H9 (cell line): ENCODE results near the gene PMEL. TPM values are rescaled to one million over a fixed set of nuclear protein-coding genes. Genes with fewer than 3 reads are reported as not detected.

Experiments
- DNase-seq: peaks from one replicate; pipeline ENCODE4 v3.0.0-alpha.2; 2017
- H2AFZ ChIP-seq: one replicate; pipeline ENCODE4 v1.6.1; 2013; ENCODE audit warnings: mild to moderate bottlenecking, low read length, control low read depth, moderate library complexity
- H2AK5ac ChIP-seq: 2 replicates; pipeline ENCODE4 v1.6.1; 2013; ENCODE audit warnings: low read length, control low read depth, mixed read lengths; ENCODE audit not compliant: insufficient read length
- H2BK120ac ChIP-seq: one replicate; pipeline ENCODE4 v1.6.1; 2013; ENCODE audit warnings: low read depth, mild to moderate bottlenecking, low read length, control low read depth, inconsistent platforms; ENCODE audit not compliant: poor library complexity, severe bottlenecking
- H2BK12ac ChIP-seq: 2 replicates; pipeline ENCODE4 v1.6.1; 2013; ENCODE audit warnings: low read length, control low read depth, mixed read lengths, low read depth; ENCODE audit not compliant: insufficient read length
- H2BK15ac ChIP-seq: 2 replicates; pipeline ENCODE4 v1.6.1; 2013; ENCODE audit warnings: low read depth, low read length, control low read depth
- H2BK20ac ChIP-seq: one replicate; pipeline ENCODE4 v1.6.1; 2013; ENCODE audit warnings: low read depth, mild to moderate bottlenecking, low read length, control low read depth, inconsistent platforms; ENCODE audit not compliant: poor library complexity, severe bottlenecking
- H2BK5ac ChIP-seq: 2 replicates; pipeline ENCODE4 v1.6.1; 2013; ENCODE audit warnings: low read length, control low read depth, mixed read lengths; ENCODE audit not compliant: insufficient read length
- H3K14ac ChIP-seq: 2 replicates; pipeline ENCODE4 v1.6.1; 2013; ENCODE audit warnings: low read length, control low read depth; ENCODE audit not compliant: insufficient read depth
- H3K18ac ChIP-seq: 2 replicates; pipeline ENCODE4 v1.6.1; 2013; ENCODE audit warnings: low read depth, mild to moderate bottlenecking, mixed read lengths, low read length, control low read depth; ENCODE audit not compliant: insufficient read length
- H3K23ac ChIP-seq: 2 replicates; pipeline ENCODE4 v1.6.1; 2013; ENCODE audit warnings: low read length, control low read depth, mixed read lengths, low read depth; ENCODE audit not compliant: insufficient read length
- H3K23me2 ChIP-seq: 2 replicates; pipeline ENCODE4 v1.6.1; 2013; ENCODE audit warnings: low read depth, mild to moderate bottlenecking, mixed read lengths, low read length, control low read depth; ENCODE audit not compliant: insufficient read length, poor library complexity, severe bottlenecking
- H3K27ac ChIP-seq: 2 replicates; pipeline ENCODE4 v1.5.1; 2013; ENCODE audit warnings: low read length, control low read depth, mixed read lengths, low read depth; ENCODE audit not compliant: insufficient read length
- H3K27me3 ChIP-seq: 2 replicates; pipeline ENCODE4 v1.6.1; 2013; ENCODE audit warnings: low read length, control low read depth, inconsistent platforms; ENCODE audit not compliant: insufficient read depth
- H3K4ac ChIP-seq: 2 replicates; pipeline ENCODE4 v1.6.1; 2013; ENCODE audit warnings: low read depth, mild to moderate bottlenecking, control low read depth, inconsistent platforms, low read length, moderate library complexity
- H3K4me1 ChIP-seq: 2 replicates; pipeline ENCODE4 v1.6.1; 2013; ENCODE audit warnings: low read length, control low read depth, inconsistent platforms; ENCODE audit not compliant: insufficient read depth
- H3K4me2 ChIP-seq: 2 replicates; pipeline ENCODE4 v1.6.1; 2013; ENCODE audit warnings: low read length, control low read depth, mixed read lengths; ENCODE audit not compliant: insufficient read length, insufficient read depth
- H3K56ac ChIP-seq: 2 replicates; pipeline ENCODE4 v1.6.1; 2013; ENCODE audit warnings: low read depth, mild to moderate bottlenecking, mixed read lengths, low read length, control low read depth; ENCODE audit not compliant: insufficient read length
- H3K79me1 ChIP-seq: 2 replicates; pipeline ENCODE4 v1.6.1; 2013; ENCODE audit warnings: low read depth, mild to moderate bottlenecking, moderate library complexity, low read length, control low read depth, inconsistent platforms; ENCODE audit not compliant: insufficient read depth, poor library complexity, severe bottlenecking
- H3K79me2 ChIP-seq: 2 replicates; pipeline ENCODE4 v1.6.1; 2013; ENCODE audit warnings: low read length, control low read depth, inconsistent platforms; ENCODE audit not compliant: insufficient read depth
- H3K9ac ChIP-seq: 2 replicates; pipeline ENCODE4 v1.6.1; 2013; ENCODE audit warnings: low read length, control low read depth, mixed read lengths; ENCODE audit not compliant: insufficient read length; ENCODE audit errors: extremely low read depth
- H3K9me3 ChIP-seq: one replicate; pipeline ENCODE4 v1.6.1; 2013; ENCODE audit warnings: low read depth, low read length, inconsistent platforms; ENCODE audit not compliant: control insufficient read depth
- H3T11ph ChIP-seq: one replicate; pipeline ENCODE4 v1.6.1; 2013; ENCODE audit warnings: mild to moderate bottlenecking, low read length, control low read depth, inconsistent platforms
- H4K20me1 ChIP-seq: one replicate; pipeline ENCODE4 v1.6.1; 2013; ENCODE audit not compliant: control insufficient read depth, insufficient read length, insufficient read depth
- H4K5ac ChIP-seq: 2 replicates; pipeline ENCODE4 v1.6.1; 2013; ENCODE audit warnings: low read depth, mild to moderate bottlenecking, mixed read lengths, low read length, control low read depth; ENCODE audit not compliant: insufficient read length
- H4K8ac ChIP-seq: replicated peaks from 2 replicates; pipeline ENCODE4 v1.6.1; 2013; ENCODE audit warnings: low read length, control low read depth, mixed read lengths, low read depth; ENCODE audit not compliant: insufficient read length
- H4K91ac ChIP-seq: 2 replicates; pipeline ENCODE4 v1.6.1; 2013; ENCODE audit warnings: low read depth, mild to moderate bottlenecking, moderate library complexity, mixed read lengths, low read length, control low read depth; ENCODE audit not compliant: insufficient read length
- H3K27ac Mint-ChIP-seq, 3 experiments: 2 replicates in 2 of 3; 3 replicates in 1 of 3; pipeline ENCODE4 v1.8.0; 2020 to 2021; ENCODE audit warnings: mixed read lengths in 3 of 3, mild to moderate bottlenecking in 1 of 3, moderate library complexity in 1 of 3
- H3K27me3 Mint-ChIP-seq: 2 replicates; pipeline ENCODE4 v1.8.0; 2021; ENCODE audit warnings: low read depth, mild to moderate bottlenecking, moderate library complexity, mixed read lengths
- H3K36me3 Mint-ChIP-seq, 3 experiments: 2 replicates in 2 of 3; 3 replicates in 1 of 3; pipeline ENCODE4 v1.8.0; 2020 to 2021; ENCODE audit warnings: low read depth in 3 of 3, mixed read lengths in 3 of 3; ENCODE audit not compliant: insufficient read depth in 1 of 3
- H3K4me1 Mint-ChIP-seq, 2 experiments: 2 replicates each; pipeline ENCODE4 v1.8.0; 2020; ENCODE audit warnings: mixed read lengths in 2 of 2
- H3K4me3 Mint-ChIP-seq, 2 experiments: 2 replicates in 1 of 2; 3 replicates in 1 of 2; pipeline ENCODE4 v1.8.0; 2020 to 2021; ENCODE audit warnings: mild to moderate bottlenecking in 2 of 2, mixed read lengths in 2 of 2, moderate library complexity in 1 of 2
- H3K9me3 Mint-ChIP-seq, 2 experiments: 2 replicates in 1 of 2; 3 replicates in 1 of 2; pipeline ENCODE4 v1.8.0; 2020; ENCODE audit warnings: mild to moderate bottlenecking in 2 of 2, mixed read lengths in 2 of 2, moderate library complexity in 1 of 2
- CTCF ChIP-seq: fragments of 200-600 bp; sonication (generic); conservative IDR thresholded peaks from 3 replicates; pipeline ENCODE4 v1.8.0; 2021; ENCODE audit warnings: antibody characterized with exemption, mild to moderate bottlenecking
- WGBS: extraction: QIAGEN DNeasy Blood & Tissue Kit; methylation state at CpG from one replicate; pipeline ENCODE4 v1.1.7; 2013; ENCODE audit warnings: missing lambda C conversion rate, low lambda C conversion rate, mixed read lengths; ENCODE audit not compliant: insufficient read length; ENCODE audit errors: extremely low coverage; 5-methylcytosine and 5-hydroxymethylcytosine counted together
- total RNA-seq: library from RNA; stranded (reverse); gene quantifications from 2 replicates; pipeline ENCODE4 v1.2.1, GENCODE V29; 2021

PMEL gene
- total RNA-seq, 1 experiment from 2014 or later = 72.6 TPM

- no peak overlapping the region for H3K14ac ChIP-seq
- H3K4ac ChIP-seq = no peak overlapping the region
- no peaks in the 10 kb centered on the region; the same call in 1 of the 2 replicates for H3K27me3 Mint-ChIP-seq
- TF ChIP-seq CTCF = no peak
- no peak overlapping the region for H3K27ac ChIP-seq
- H3K9ac ChIP-seq = no peak overlapping the region
- peak overlapping the region in 1 of 3 experiments; percentile 10; a peak in 2 of 7 replicates for H3K27ac Mint-ChIP-seq
- no peaks in the 10 kb centered on the region for H3K27me3 ChIP-seq
- no peak overlapping the region for H3T11ph ChIP-seq
- H3K9me3 Mint-ChIP-seq = no peaks in the 10 kb centered on the region
- no peak overlapping the region for H2BK120ac ChIP-seq
- H3K79me2 ChIP-seq = no peaks in the 10 kb centered on the region
- no peaks in the 10 kb centered on the region for H3K4me1 ChIP-seq
- peaks cover 0 to 9% (median 0%) of the 10 kb centered on the region in 3 experiments; a peak in 4 of 7 replicates for H3K36me3 Mint-ChIP-seq
- H4K8ac ChIP-seq = no peak overlapping the region
- no peak overlapping the region for H2BK20ac ChIP-seq
- H3K23ac ChIP-seq = no peak overlapping the region
- H2AK5ac ChIP-seq = no peak overlapping the region
- H3K18ac ChIP-seq = no peak overlapping the region
- H2BK5ac ChIP-seq = no peak overlapping the region
- H3K4me2 ChIP-seq = no peak overlapping the region
- H4K20me1 ChIP-seq = no peaks in the 10 kb centered on the region
- H3K9me3 ChIP-seq = no peaks in the 10 kb centered on the region
- H2BK12ac ChIP-seq = no peak overlapping the region
- no peak overlapping the region for H2AFZ ChIP-seq
- no peaks in the 10 kb centered on the region for H3K23me2 ChIP-seq
- H3K4me1 Mint-ChIP-seq = no peaks in the 10 kb centered on the region
- no peaks in the 10 kb centered on the region for H3K79me1 ChIP-seq
- H2BK15ac ChIP-seq = no peak overlapping the region
- H4K5ac ChIP-seq = no peak overlapping the region
- no CpG with 5 or more reads among the region's 6 CpGs for WGBS
- no peak overlapping the region for H3K56ac ChIP-seq
- no peak overlapping the region for H3K4me3 Mint-ChIP-seq
- H4K91ac ChIP-seq = no peak overlapping the region
- no peak for DNase-seq
Observed at GRCh38 chr12:55946553-55946952, 19.3 kb downstream of the PMEL start.
